B cell (primary cell): ENCODE data around the gene SCNN1B. TPM values are rescaled to one million over a fixed set of nuclear protein-coding genes. Genes with fewer than 3 reads are reported as not detected.

Experiments used
- ATAC-seq: fragments of 200-7000 bp; cut with Tn5 transposase; one replicate; pipeline ENCODE4 v1.10.0; 2021; ENCODE audit warnings: low read depth, mild to moderate bottlenecking, moderate number of reproducible peaks, moderate library complexity
- CTCF ChIA-PET: fragments of 350-600 bp; sonication (Branson Sonifier 250); formaldehyde crosslinking; loops from one replicate; lab custom pipeline; 2021; ENCODE audit warnings: antibody characterized with exemption, inconsistent platforms; lab: Charles Lee
- POLR2A ChIA-PET: fragments of 350-600 bp; sonication (Branson Sonifier 250); formaldehyde crosslinking; loops from one replicate; lab custom pipeline; 2021; ENCODE audit warnings: antibody characterized with exemption; lab: Charles Lee
- DNase-seq: peaks from one replicate; pipeline ENCODE4 v3.0.0; 2013
- H2AFZ ChIP-seq: 2 replicates; pipeline ENCODE4 v1.6.1; 2012; ENCODE audit warnings: mild to moderate bottlenecking, low read depth, low read length; ENCODE audit not compliant: insufficient read depth, poor library complexity, severe bottlenecking
- H3K27ac ChIP-seq, 2 donors: 1 replicate in 1 of 2; 2 replicates in 1 of 2; pipeline ENCODE4 v1.5.1; 2012 to 2013; ENCODE audit warnings: low read length in 2 of 2, mild to moderate bottlenecking in 2 of 2, moderate library complexity in 1 of 2
- H3K27me3 ChIP-seq, 4 experiments: fragments of 200-600 bp in 1 of 4; sonication (generic) in 1 of 4; replicated peaks in 1 of 4; 1 replicate in 2 of 4; 2 replicates in 2 of 4; pipeline versions ENCODE4 v1.6.1 to v1.7.0; 2013 to 2016; ENCODE audit warnings: low read length in 3 of 4, mild to moderate bottlenecking in 2 of 4, mixed read lengths in 1 of 4, moderate library complexity in 1 of 4; ENCODE audit not compliant: insufficient read depth in 4 of 4, control insufficient read depth in 3 of 4; ENCODE audit errors: control extremely low read depth in 1 of 4
- H3K36me3 ChIP-seq, 2 experiments: replicated peaks in 1 of 2; 1 replicate in 1 of 2; 2 replicates in 1 of 2; pipeline versions ENCODE4 v1.6.1 to v1.7.1; 2013; ENCODE audit warnings: low read length in 1 of 2; ENCODE audit not compliant: insufficient read depth in 2 of 2, control insufficient read depth in 1 of 2; ENCODE audit errors: control extremely low read depth in 1 of 2, extremely low read depth in 1 of 2
- H3K4me1 ChIP-seq, 2 donors: fragments of 200-600 bp in 1 of 2; sonication (generic) in 1 of 2; 1 replicate in 1 of 2; 2 replicates in 1 of 2; pipeline versions ENCODE4 v1.5.1 to v1.6.1; 2013 to 2017; ENCODE audit warnings: low read length in 2 of 2; ENCODE audit not compliant: control insufficient read depth in 2 of 2, insufficient read depth in 2 of 2
- H3K4me2 ChIP-seq: replicated peaks from 2 replicates; pipeline ENCODE3; 2012; ENCODE audit warnings: mild to moderate bottlenecking, low read depth, low read length; ENCODE audit not compliant: poor library complexity, severe bottlenecking
- H3K4me3 ChIP-seq, 5 experiments: fragments of 200-600 bp in 1 of 5; sonication (generic) in 1 of 5; 1 replicate in 3 of 5; 2 replicates in 2 of 5; pipeline versions ENCODE4 v1.5.1 to v1.7.0; 2011 to 2016; ENCODE audit warnings: low read length in 4 of 5, mild to moderate bottlenecking in 4 of 5, low read depth in 2 of 5, control low read depth in 1 of 5, moderate library complexity in 1 of 5; ENCODE audit not compliant: insufficient read depth in 1 of 5; ENCODE audit errors: control extremely low read depth in 1 of 5, extremely low read depth in 1 of 5
- H3K79me2 ChIP-seq: fragments of 200-600 bp; sonication (generic); one replicate; pipeline ENCODE4 v1.6.0; 2016; ENCODE audit warnings: low read length; ENCODE audit not compliant: control insufficient read depth, insufficient read depth
- H3K9ac ChIP-seq: fragments of 200-600 bp; sonication (generic); 2 replicates; pipeline ENCODE4 v1.6.1; 2017; ENCODE audit warnings: mild to moderate bottlenecking, low read length, moderate library complexity
- H3K9me3 ChIP-seq, 3 donors: one replicate each; pipeline versions ENCODE4 v1.6.1 to v1.7.1; 2013; ENCODE audit warnings: low read length in 2 of 3; ENCODE audit not compliant: control insufficient read depth in 2 of 3, insufficient read depth in 1 of 3; ENCODE audit errors: control extremely low read depth in 1 of 3
- H4K20me1 ChIP-seq: 2 replicates; pipeline ENCODE4 v1.6.0; 2012; ENCODE audit warnings: mild to moderate bottlenecking, low read length; ENCODE audit not compliant: insufficient read depth, control insufficient read depth, poor library complexity, severe bottlenecking
- H3K27ac Mint-ChIP-seq: one replicate; pipeline ENCODE4 v1.8.0; 2021; ENCODE audit warnings: mixed read lengths
- H3K27me3 Mint-ChIP-seq: one replicate; pipeline ENCODE4 v1.8.0; 2021; ENCODE audit warnings: mixed read lengths
- H3K4me1 Mint-ChIP-seq: one replicate; pipeline ENCODE4 v1.8.0; 2021; ENCODE audit warnings: mixed read lengths
- H3K4me3 Mint-ChIP-seq: one replicate; pipeline ENCODE4 v1.8.0; 2021; ENCODE audit warnings: mixed read lengths
- H3K9me3 Mint-ChIP-seq: one replicate; pipeline ENCODE4 v1.8.0; 2022; ENCODE audit warnings: mixed read lengths; ENCODE audit not compliant: insufficient read depth
- EZH2 ChIP-seq: IDR thresholded peaks from 2 replicates; pipeline ENCODE4 v1.6.1; 2012; ENCODE audit warnings: borderline replicate concordance, low read depth, mild to moderate bottlenecking, moderate library complexity, low read length; ENCODE audit not compliant: insufficient read depth, poor library complexity, severe bottlenecking
- WGBS: methylation state at CpG from one replicate; pipeline ENCODE4 v1.1.5; 2013; ENCODE audit warnings: missing lambda C conversion rate; ENCODE audit not compliant: insufficient coverage; 5-methylcytosine and 5-hydroxymethylcytosine counted together
- intact Hi-C: fragments of 100-400 bp; cut with micrococcal nuclease; formaldehyde crosslinking; loops from one replicate; pipeline ENCODE4 v1.10.0; 2022
- polyA plus RNA-seq: library from polyadenylated mRNA; depleted of rRNA; stranded (reverse); fragments of >200 nt; gene quantifications from 2 replicates; pipeline ENCODE4 v1.2.3, GENCODE V29; 2012
- total RNA-seq, 2 donors: library from RNA; stranded (reverse); fragments of 120-200 nt in 1 of 2; gene quantifications; 1 replicate in 1 of 2; 2 replicates in 1 of 2; pipeline versions ENCODE4 v1.2.3 to v1.2.4, GENCODE V29; 2013 to 2022
- TF ChIP-seq, protein P1 (sequence below): fragments of 200-600 bp; IDR thresholded peaks from one replicate; pipeline ENCODE4 v1.8.0; 2022; ENCODE audit warnings: antibody characterized with exemption, mild to moderate bottlenecking

Gene SCNN1B
- total and polyA plus RNA-seq, 2 donors (not counting 1 experiment from before 2014, with no cell fraction given), result 0.30 TPM; not detected in 1

- Histone ChIP-seq H3K4me2 (no peak overlapping the region), H3K4me1 (peaks cover 0 to 25% of the 10 kb centered on the region in 2 donors)
Observed at GRCh38 chr16:23334950-23335349, 32.8 kb downstream of the SCNN1B start.

DNA sequence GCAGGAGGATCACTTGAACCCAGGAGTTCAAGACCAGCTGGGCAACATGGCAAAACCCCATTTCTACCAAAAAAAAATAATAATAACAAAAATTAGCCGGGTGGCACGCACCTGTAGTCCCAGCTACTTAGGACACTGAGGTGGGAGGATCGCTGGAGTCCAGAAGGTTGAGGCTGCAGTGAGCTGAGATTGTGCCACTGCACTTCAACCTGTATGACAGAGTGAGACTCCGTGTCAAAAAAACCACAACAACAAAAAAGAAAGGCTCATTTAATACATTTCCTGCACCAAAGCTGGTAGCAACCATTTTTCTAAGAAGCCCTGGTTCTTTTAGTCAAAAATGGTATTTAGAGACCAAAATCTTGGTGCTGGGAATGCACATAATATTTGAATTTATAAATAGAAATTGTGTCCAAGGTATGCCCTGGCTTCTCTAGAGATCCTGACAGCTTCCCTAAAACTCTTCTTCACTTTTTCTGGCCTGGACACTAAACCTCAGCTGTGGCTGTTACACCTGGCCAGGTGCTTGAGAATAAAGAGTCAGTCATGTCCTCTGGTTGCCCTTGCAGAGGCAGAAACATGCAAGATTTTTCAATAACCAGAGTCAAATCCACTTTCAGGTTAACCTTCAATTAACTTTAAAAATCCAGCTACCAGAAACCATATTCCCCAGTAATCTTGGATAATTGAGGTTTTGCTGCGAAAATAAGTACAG lies 35.9 kb downstream of the SCNN1B start:
- TF ChIP-seq EZH2, result no peak
- TF ChIP-seq, protein P1, sequence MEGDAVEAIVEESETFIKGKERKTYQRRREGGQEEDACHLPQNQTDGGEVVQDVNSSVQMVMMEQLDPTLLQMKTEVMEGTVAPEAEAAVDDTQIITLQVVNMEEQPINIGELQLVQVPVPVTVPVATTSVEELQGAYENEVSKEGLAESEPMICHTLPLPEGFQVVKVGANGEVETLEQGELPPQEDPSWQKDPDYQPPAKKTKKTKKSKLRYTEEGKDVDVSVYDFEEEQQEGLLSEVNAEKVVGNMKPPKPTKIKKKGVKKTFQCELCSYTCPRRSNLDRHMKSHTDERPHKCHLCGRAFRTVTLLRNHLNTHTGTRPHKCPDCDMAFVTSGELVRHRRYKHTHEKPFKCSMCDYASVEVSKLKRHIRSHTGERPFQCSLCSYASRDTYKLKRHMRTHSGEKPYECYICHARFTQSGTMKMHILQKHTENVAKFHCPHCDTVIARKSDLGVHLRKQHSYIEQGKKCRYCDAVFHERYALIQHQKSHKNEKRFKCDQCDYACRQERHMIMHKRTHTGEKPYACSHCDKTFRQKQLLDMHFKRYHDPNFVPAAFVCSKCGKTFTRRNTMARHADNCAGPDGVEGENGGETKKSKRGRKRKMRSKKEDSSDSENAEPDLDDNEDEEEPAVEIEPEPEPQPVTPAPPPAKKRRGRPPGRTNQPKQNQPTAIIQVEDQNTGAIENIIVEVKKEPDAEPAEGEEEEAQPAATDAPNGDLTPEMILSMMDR, result no peak
- no peak for ATAC-seq
- H3K79me2 ChIP-seq, result no peaks in the 10 kb centered on the region
- no peak overlapping the region for H3K4me2 ChIP-seq
- H3K4me3 ChIP-seq, result no peak overlapping the region
- DNase-seq, result no peak
- H3K9me3 ChIP-seq, result no peaks in the 10 kb centered on the region
- peaks cover 25% of the 10 kb centered on the region for H3K4me1 Mint-ChIP-seq
- H3K27ac Mint-ChIP-seq, result no peak overlapping the region
- H3K4me3 Mint-ChIP-seq, result no peak overlapping the region
- H3K4me1 ChIP-seq, result peaks cover 0 to 25% of the 10 kb centered on the region in 2 donors
- H3K9ac ChIP-seq, result no peak overlapping the region
- H3K27me3 Mint-ChIP-seq, result no peaks in the 10 kb centered on the region
- H2AFZ ChIP-seq, result no peak overlapping the region
- POLR2A ChIA-PET, result no interaction called here
- no peaks in the 10 kb centered on the region for H4K20me1 ChIP-seq
- H3K9me3 Mint-ChIP-seq, result no peaks in the 10 kb centered on the region
- no peak overlapping the region for H3K27ac ChIP-seq
- no peaks in the 10 kb centered on the region for H3K27me3 ChIP-seq
- intact Hi-C loops, result no loop called here
- WGBS, result 90% methylated on average over 4 of the region's 5 CpGs
- H3K36me3 ChIP-seq, result no peaks in the 10 kb centered on the region
- CTCF ChIA-PET, result interaction anchor here (0.6 kb wide), 1 partner anchor 1672 kb away, joined by 6 read pairs; no protein-coding TSS in a partner anchor

More at GRCh38 chr16:23334950-23335349, 32.8 kb downstream of the SCNN1B start:
- ChIA-PET CTCF (no interaction called here), POLR2A (no interaction called here)
- Histone ChIP-seq H3K4me3 (no peak overlapping the region), H3K27ac (no peak overlapping the region), H3K79me2 (no peaks in the 10 kb centered on the region), H4K20me1 (no peaks in the 10 kb centered on the region), H3K9ac (no peak overlapping the region), H3K9me3 (no peaks in the 10 kb centered on the region), H2AFZ (no peak overlapping the region), H3K36me3 (no peaks in the 10 kb centered on the region), H3K27me3 (no peaks in the 10 kb centered on the region)
- intact Hi-C loops, result no loop called here
- DNase-seq (no peak), ATAC-seq (no peak)
- no CpG with 5 or more reads among the region's 1 CpG for WGBS
- H3K27ac Mint-ChIP-seq, result no peak overlapping the region
- H3K4me3 Mint-ChIP-seq, result no peak overlapping the region
- no peaks in the 10 kb centered on the region for H3K9me3 Mint-ChIP-seq
- H3K27me3 Mint-ChIP-seq, result no peaks in the 10 kb centered on the region
- TF ChIP-seq, protein P1, result no peak
- TF ChIP-seq EZH2, result no peak
- peaks cover 25% of the 10 kb centered on the region for H3K4me1 Mint-ChIP-seq
